MM.1S (cell line): Measurements from ENCODE around the gene MYL10.

Experiments used
- DNase-seq: peaks from one replicate; pipeline ENCODE4 v3.0.0-alpha.2; 2015
- H2AFZ ChIP-seq: fragments of 300-600 bp; sonication (generic); 2 replicates; pipeline ENCODE4 v1.6.0; 2016; ENCODE audit warnings: antibody characterized with exemption, low read length
- H3F3A ChIP-seq: fragments of 300-600 bp; sonication (generic); 2 replicates; pipeline ENCODE4 v1.6.1; 2016; ENCODE audit warnings: mild to moderate bottlenecking, antibody characterized with exemption, low read length, moderate library complexity, mixed read lengths; ENCODE audit not compliant: insufficient read depth
- H3K27ac ChIP-seq: fragments of 300-600 bp; sonication (generic); 2 replicates; pipeline ENCODE4 v1.5.1; 2016; ENCODE audit warnings: mild to moderate bottlenecking, low read length
- H3K27me3 ChIP-seq: fragments of 300-600 bp; sonication (generic); replicated peaks from 2 replicates; pipeline ENCODE4 v1.6.0; 2016; ENCODE audit warnings: low read length; ENCODE audit not compliant: insufficient read depth
- H3K36me3 ChIP-seq: fragments of 300-600 bp; sonication (generic); replicated peaks from 2 replicates; pipeline ENCODE4 v1.6.1; 2016; ENCODE audit warnings: mild to moderate bottlenecking, low read length, mixed read lengths; ENCODE audit not compliant: insufficient read depth
- H3K4me1 ChIP-seq: fragments of 300-600 bp; sonication (generic); 2 replicates; pipeline ENCODE4 v1.6.1; 2016; ENCODE audit warnings: low read length, mixed read lengths
- H3K4me2 ChIP-seq: fragments of 300-600 bp; sonication (generic); 2 replicates; pipeline ENCODE4 v1.6.0; 2016; ENCODE audit warnings: low read depth, low read length
- H3K4me3 ChIP-seq: fragments of 300-600 bp; sonication (generic); 2 replicates; pipeline ENCODE4 v1.5.1; 2016; ENCODE audit warnings: low read length, mixed read lengths
- H3K79me2 ChIP-seq: fragments of 300-600 bp; sonication (generic); 2 replicates; pipeline ENCODE4 v1.6.1; 2016; ENCODE audit warnings: mixed run types, low read length, mixed read lengths
- H3K9ac ChIP-seq: fragments of 300-600 bp; sonication (generic); 2 replicates; pipeline ENCODE4 v1.6.1; 2016; ENCODE audit warnings: low read length, mixed read lengths
- H3K9me2 ChIP-seq: fragments of 300-600 bp; sonication (generic); replicated peaks from 2 replicates; pipeline ENCODE4 v1.6.1; 2016; ENCODE audit warnings: mild to moderate bottlenecking, low read length, mixed read lengths; ENCODE audit not compliant: insufficient read depth
- H3K9me3 ChIP-seq: fragments of 300-600 bp; sonication (generic); replicated peaks from 2 replicates; pipeline ENCODE4 v1.6.1; 2016; ENCODE audit warnings: mild to moderate bottlenecking, low read length, mixed read lengths; ENCODE audit not compliant: insufficient read depth
- H4K20me1 ChIP-seq: fragments of 300-600 bp; sonication (generic); 2 replicates; pipeline ENCODE4 v1.6.1; 2016; ENCODE audit warnings: mild to moderate bottlenecking, low read length, moderate library complexity, mixed read lengths; ENCODE audit not compliant: insufficient read depth
- CTCF ChIP-seq: fragments of 300-600 bp; sonication (generic); IDR thresholded peaks from 2 replicates; pipeline ENCODE4 v1.5.1; 2016; ENCODE audit warnings: antibody characterized with exemption, low read length, mixed read lengths
- EZH2 ChIP-seq: fragments of 300-600 bp; sonication (generic); optimal IDR thresholded peaks from 2 replicates; pipeline ENCODE3; 2017; ENCODE audit warnings: low read depth, mild to moderate bottlenecking, antibody characterized with exemption, low read length, mixed read lengths
- EZH2phosphoT487 ChIP-seq: fragments of 300-600 bp; sonication (generic); IDR thresholded peaks from 2 replicates; pipeline ENCODE4 v1.6.1; 2018; ENCODE audit warnings: antibody characterized with exemption, low read length

The MYL10 gene

GRCh38 chr7:101674439-101674838 is 45.3 kb upstream of the MYL10 start:
- no peak for DNase-seq
- Histone ChIP-seq H3K27me3 (no peaks in the 10 kb centered on the region), H3K27ac (no peak overlapping the region), H3F3A (no peaks in the 10 kb centered on the region), H3K4me1 (no peaks in the 10 kb centered on the region), H3K9me2 (no peaks in the 10 kb centered on the region), H3K9me3 (no peaks in the 10 kb centered on the region), H3K4me2 (no peak overlapping the region), H2AFZ (no peak overlapping the region), H3K79me2 (no peaks in the 10 kb centered on the region), H3K9ac (no peak overlapping the region), H4K20me1 (no peaks in the 10 kb centered on the region), H3K36me3 (no peaks in the 10 kb centered on the region), H3K4me3 (no peak overlapping the region)
- no peak for TF ChIP-seq EZH2
- no peak for TF ChIP-seq CTCF
- TF ChIP-seq EZH2phosphoT487: no peak

GRCh38 chr7:101673951-101674350 is 44.9 kb upstream of the MYL10 start:
- Histone ChIP-seq H3K27ac (no peak overlapping the region), H3K9ac (no peak overlapping the region), H3K4me2 (no peak overlapping the region), H4K20me1 (no peaks in the 10 kb centered on the region), H3K4me3 (no peak overlapping the region), H3K79me2 (no peaks in the 10 kb centered on the region), H3K9me2 (no peaks in the 10 kb centered on the region), H3K36me3 (no peaks in the 10 kb centered on the region), H3K4me1 (no peaks in the 10 kb centered on the region), H3K27me3 (no peaks in the 10 kb centered on the region), H2AFZ (no peak overlapping the region), H3F3A (no peaks in the 10 kb centered on the region), H3K9me3 (no peaks in the 10 kb centered on the region)
- TF ChIP-seq CTCF: no peak
- TF ChIP-seq EZH2phosphoT487: no peak
- TF ChIP-seq EZH2: no peak
- DNase-seq: no peak

GRCh38 chr7:101673315-101673714 is 44.2 kb upstream of the MYL10 start:
- Histone ChIP-seq H4K20me1 (no peaks in the 10 kb centered on the region), H3K9me2 (no peaks in the 10 kb centered on the region), H3K27ac (no peak overlapping the region), H3K9me3 (no peaks in the 10 kb centered on the region), H3K4me1 (no peaks in the 10 kb centered on the region), H3K4me2 (no peak overlapping the region), H3K9ac (no peak overlapping the region), H3K27me3 (no peaks in the 10 kb centered on the region), H3K79me2 (no peaks in the 10 kb centered on the region), H3F3A (no peaks in the 10 kb centered on the region), H3K36me3 (no peaks in the 10 kb centered on the region), H2AFZ (no peak overlapping the region), H3K4me3 (no peak overlapping the region)
- no peak for DNase-seq
- TF ChIP-seq EZH2 (no peak), CTCF (no peak)
